A549 (cell line): ENCODE measurements around the gene KYNU. TPM values are rescaled to one million over a fixed set of nuclear protein-coding genes. Genes with fewer than 3 reads are reported as not detected.

ENCODE experiments used
- ATAC-seq, 2 experiments: fragments of 200-7000 bp in 1 of 2; fragments of >200 bp in 1 of 2; cut with Nextera tagmentation in 1 of 2; cut with Tn5 transposase in 1 of 2; 3 replicates each; pipeline versions ENCODE4 v1.8.0 to v1.9.1; 2018 to 2020; ENCODE audit warnings: mild to moderate bottlenecking in 1 of 2, moderate library complexity in 1 of 2
- CTCF ChIA-PET: fragments of 300-600 bp; sonication (Branson Sonifier 250); formaldehyde crosslinking; extraction: SDS; loops from one replicate; lab custom pipeline; 2021; ENCODE audit warnings: antibody characterized with exemption, inconsistent platforms; lab: Yijun Ruan, JAX
- POLR2A ChIA-PET: fragments of 350-600 bp; formaldehyde crosslinking; extraction: SDS; loops from one replicate; lab custom pipeline; 2021; ENCODE audit warnings: antibody characterized with exemption, inconsistent platforms; lab: Yijun Ruan, JAX
- DNase-seq, 2 experiments: peaks; one replicate each; pipeline versions ENCODE4 v3.0.0 to v3.0.0-alpha.2; 2011 to 2016; ENCODE audit warnings: low read depth in 1 of 2, low spot score in 1 of 2
- FAIRE-seq: peaks from 2 replicates; lab custom pipeline; 2011; peaks lifted over from hg19 to GRCh38; lab: Jason Lieb, UNC
- H3K27ac ChIP-seq, 2 experiments: fragments of >200 bp; sonication (Bioruptor Twin); formaldehyde crosslinking; 3 replicates each; pipeline ENCODE4 v1.5.1; 2016 to 2017
- H3K4me1 ChIP-seq: fragments of >200 bp; sonication (Bioruptor Twin); formaldehyde crosslinking; 3 replicates; pipeline ENCODE4 v1.6.1; 2016
- H3K4me2 ChIP-seq: fragments of >200 bp; sonication (Bioruptor Twin); formaldehyde crosslinking; 3 replicates; pipeline ENCODE4 v1.6.1; 2016
- H3K4me3 ChIP-seq: fragments of >200 bp; sonication (Bioruptor Twin); formaldehyde crosslinking; 3 replicates; pipeline ENCODE4 v1.5.1; 2016
- H3K9me3 ChIP-seq: fragments of >200 bp; sonication (Bioruptor Twin); formaldehyde crosslinking; 3 replicates; pipeline ENCODE4 v1.6.1; 2016
- BCL3 ChIP-seq: fragments of >200 bp; sonication (Bioruptor Twin); formaldehyde crosslinking; IDR thresholded peaks from 3 replicates; pipeline ENCODE4 v1.6.1; 2016
- BHLHE40 ChIP-seq: IDR thresholded peaks from 2 replicates; pipeline ENCODE4 v1.6.1; 2012; ENCODE audit warnings: low read depth, low read length, inconsistent platforms
- CBX2 ChIP-seq: fragments of 200-600 bp; sonication (generic); IDR thresholded peaks from 2 replicates; pipeline ENCODE4 v1.6.1; 2016; ENCODE audit warnings: low read depth, mild to moderate bottlenecking, borderline replicate concordance
- CBX8 ChIP-seq: fragments of 200-600 bp; sonication (generic); IDR thresholded peaks from 2 replicates; pipeline ENCODE4 v1.6.1; 2016
- CHD2 ChIP-seq: fragments of 150-350 bp; IDR thresholded peaks from 2 replicates; pipeline ENCODE4 v1.6.1; 2014; ENCODE audit warnings: low read length; ENCODE audit not compliant: partially characterized antibody
- CTCF ChIP-seq: fragments of >200 bp; sonication (Bioruptor Twin); formaldehyde crosslinking; IDR thresholded peaks from 3 replicates; pipeline ENCODE4 v1.5.1; 2016
- EHMT2 ChIP-seq: fragments of 200-600 bp; sonication (generic); IDR thresholded peaks from 2 replicates; pipeline ENCODE4 v1.6.1; 2016; ENCODE audit warnings: antibody characterized with exemption, low read depth, mild to moderate bottlenecking, moderate library complexity
- GATA3 ChIP-seq: IDR thresholded peaks from 2 replicates; pipeline ENCODE4 v1.6.1; 2012; ENCODE audit warnings: borderline replicate concordance
- HOXB13 ChIP-seq: fragments of 250-450 bp; sonication (Bioruptor Pico); IDR thresholded peaks from 2 replicates; pipeline ENCODE4 v1.5.0; 2020; ENCODE audit warnings: low read depth, mild to moderate bottlenecking, moderate library complexity
- MAZ ChIP-seq: fragments of 150-350 bp; IDR thresholded peaks from 2 replicates; pipeline ENCODE4 v1.6.1; 2014; ENCODE audit warnings: antibody characterized with exemption, low read depth, low read length, borderline replicate concordance
- NPAS2 ChIP-seq: fragments of 250-450 bp; sonication (Bioruptor Pico); IDR thresholded peaks from 2 replicates; pipeline ENCODE4 v1.8.0; 2022; ENCODE audit warnings: mild to moderate bottlenecking, moderate library complexity, borderline replicate concordance
- PBX3 ChIP-seq: IDR thresholded peaks from 2 replicates; pipeline ENCODE4 v1.6.1; 2012
- PHF8 ChIP-seq: fragments of 200-600 bp; sonication (generic); IDR thresholded peaks from 2 replicates; pipeline ENCODE4 v1.6.1; 2016; ENCODE audit warnings: low read depth, mild to moderate bottlenecking, antibody characterized with exemption, moderate library complexity, borderline replicate concordance
- RAD21 ChIP-seq, 2 experiments: fragments of >200 bp in 1 of 2; sonication (Bioruptor Twin) in 1 of 2; formaldehyde crosslinking in 1 of 2; IDR thresholded peaks in 1 of 2; conservative IDR thresholded peaks in 1 of 2; 2 replicates in 1 of 2; 3 replicates in 1 of 2; pipeline ENCODE4 v1.6.1; 2012 to 2018; ENCODE audit warnings: inconsistent platforms in 1 of 2
- RARB ChIP-seq: fragments of 250-450 bp; sonication (Bioruptor Pico); IDR thresholded peaks from 2 replicates; pipeline ENCODE4 v1.8.0; 2021; ENCODE audit warnings: mild to moderate bottlenecking, moderate library complexity
- RCOR1 ChIP-seq: fragments of 150-350 bp; IDR thresholded peaks from 2 replicates; pipeline ENCODE4 v1.6.1; 2014; ENCODE audit warnings: antibody characterized with exemption, low read length, low read depth
- REST ChIP-seq: fragments of 200-600 bp; sonication (generic); IDR thresholded peaks from 2 replicates; pipeline ENCODE4 v1.6.1; 2016; ENCODE audit warnings: antibody characterized with exemption, mild to moderate bottlenecking, moderate library complexity
- SMC3 ChIP-seq: fragments of >200 bp; sonication (Bioruptor Twin); formaldehyde crosslinking; IDR thresholded peaks from 3 replicates; pipeline ENCODE4 v1.6.1; 2018; ENCODE audit warnings: inconsistent platforms
- SREBF2 ChIP-seq: fragments of 450-650 bp; IDR thresholded peaks from 2 replicates; pipeline ENCODE4 v1.6.1; 2014; ENCODE audit warnings: mild to moderate bottlenecking, moderate library complexity
- polyA plus RNA-seq, 4 experiments: library from polyadenylated mRNA; depleted of rRNA in 3 of 4; stranded (reverse); fragments of >200 nt; fragmentation: RNase III in 1 of 4; extraction: RNeasy Plus Mini Kit Qiagen cat#74134 plus additional on column Dnase treatment in 1 of 4; gene quantifications; 2 replicates in 3 of 4; 3 replicates in 1 of 4; pipeline ENCODE4 v1.2.3, GENCODE V29; 2011 to 2017

Gene KYNU
- polyA plus RNA-seq, 2 of the 4 experiments (the other 2 are of a cell fraction) = 302 to 324 TPM

GRCh38 chr2:142980246-142981068, 103.0 kb downstream of the KYNU start:
- DNase-seq (peak; percentile 3 to 57), ATAC-seq (peak; percentile 71 to 74; a peak in 5 of 6 replicates), FAIRE-seq (no peak)
- Histone ChIP-seq H3K27ac (peak overlapping the region; percentile 29 to 54; a peak in 5 of 6 replicates), H3K4me1 (peaks cover 70% of the 10 kb centered on the region), H3K9me3 (no peaks in the 10 kb centered on the region), H3K4me3 (no peak overlapping the region), H3K4me2 (0 out of 3 replicates have a peak overlapping the region, but pooled peaks have one; percentile 1)
- CTCF ChIA-PET = interaction anchor here (0.8 to 2.5 kb wide), 13 partner anchors 9 to 339 kb away, joined by 3 to 11 read pairs (median 3); no protein-coding TSS in a partner anchor
- TF ChIP-seq HOXB13 (CRISPR knock-in tag) (no peak), REST (no peak), NPAS2 (CRISPR knock-in tag) (no peak), CHD2 (no peak), CBX8 (no peak), PHF8 (no peak), RAD21 (conservative IDR thresholded peaks at IDR 0.05 in 1 of 2, IDR thresholded peaks at IDR 0.05 in 1 of 2) (peak; percentile 57 to 63; a peak in 4 of 5 replicates), SMC3 (peak; percentile 57), RARB (CRISPR knock-in tag) (no peak), EHMT2 (no peak), BHLHE40 (no peak), CBX2 (no peak), SREBF2 (no peak), BCL3 (no peak), MAZ (no peak), RCOR1 (no peak), GATA3 (no peak), CTCF (peak; percentile 66), PBX3 (no peak)
- POLR2A ChIA-PET = no interaction called here
